Panc1 (cell line): ENCODE measurements around the gene ALDH4A1. TPM values are rescaled to one million over a fixed set of nuclear protein-coding genes. Genes with fewer than 3 reads are reported as not detected.

Experiments used
- ATAC-seq: fragments of 200-7000 bp; cut with Tn5 transposase; 2 replicates; pipeline ENCODE4 v1.9.1; 2020; ENCODE audit warnings: mild to moderate bottlenecking, moderate library complexity
- BruUV-seq: library from RNA; stranded (reverse); fragments of 400-500 nt; replicated peaks from 2 replicates; lab custom pipeline; 2021; lab: Mats Ljungman, UMichigan
- CTCF ChIA-PET: fragments of 300-600 bp; sonication (Branson Sonifier 250); formaldehyde crosslinking; loops from one replicate; lab custom pipeline; 2022; ENCODE audit warnings: antibody characterized with exemption; lab: Charles Lee
- POLR2A ChIA-PET: fragments of 300-600 bp; sonication (Branson Sonifier 250); formaldehyde crosslinking; loops from one replicate; lab custom pipeline; 2022; ENCODE audit warnings: antibody characterized with exemption; lab: Charles Lee
- DNase-seq: peaks from one replicate; pipeline ENCODE4 v3.0.0-alpha.2; 2010; ENCODE audit warnings: low read depth, low spot score
- H3K27ac ChIP-seq: 2 replicates; pipeline ENCODE4 v1.5.1; 2011; ENCODE audit warnings: mild to moderate bottlenecking, low read length, inconsistent platforms
- H3K27me3 ChIP-seq: fragments of 200-500 bp; sonication (Bioruptor generic); 2 replicates; pipeline ENCODE4 v1.6.0; 2014; ENCODE audit warnings: low read length, inconsistent platforms; ENCODE audit not compliant: control insufficient read depth, insufficient read depth
- H3K36me3 ChIP-seq: fragments of 200-500 bp; sonication (Bioruptor generic); 2 replicates; pipeline ENCODE4 v1.5.1; 2014; ENCODE audit warnings: inconsistent platforms, mild to moderate bottlenecking, low read length, moderate library complexity; ENCODE audit not compliant: control insufficient read depth, insufficient read depth
- H3K4me1 ChIP-seq: 2 replicates; pipeline ENCODE4 v1.5.1; 2011; ENCODE audit warnings: inconsistent platforms, mild to moderate bottlenecking, low read length, moderate library complexity; ENCODE audit not compliant: control insufficient read depth, insufficient read depth
- H3K4me3 ChIP-seq, 2 experiments: 2 replicates each; pipeline ENCODE4 v1.5.1; 2011 to 2012; ENCODE audit warnings: low read depth in 2 of 2, low read length in 2 of 2, mild to moderate bottlenecking in 2 of 2, inconsistent platforms in 1 of 2, moderate library complexity in 1 of 2
- H3K9me3 ChIP-seq: fragments of 200-500 bp; sonication (Bioruptor generic); 2 replicates; pipeline ENCODE4 v1.5.1; 2014; ENCODE audit warnings: low read depth, mild to moderate bottlenecking, inconsistent platforms, low read length, moderate library complexity; ENCODE audit not compliant: control insufficient read depth, insufficient read depth
- POLR2AphosphoS5 ChIP-seq: IDR thresholded peaks from 2 replicates; pipeline ENCODE4 v1.6.1; 2012; ENCODE audit warnings: mild to moderate bottlenecking, low read depth, low read length, moderate library complexity
- REST ChIP-seq, 2 experiments: IDR thresholded peaks; 2 replicates each; pipeline ENCODE4 v1.6.1; 2011 to 2012; ENCODE audit warnings: low read depth in 2 of 2, control low read depth in 1 of 2, low read length in 1 of 2, mild to moderate bottlenecking in 1 of 2, moderate library complexity in 1 of 2; ENCODE audit not compliant: insufficient read depth in 1 of 2
- SIN3A ChIP-seq: IDR thresholded peaks from 2 replicates; pipeline ENCODE4 v1.6.1; 2012; ENCODE audit warnings: low read depth, mild to moderate bottlenecking, low read length, moderate library complexity, borderline replicate concordance; ENCODE audit not compliant: insufficient read depth
- TCF7L2 ChIP-seq: IDR thresholded peaks from 2 replicates; pipeline ENCODE4 v1.6.1; 2011; ENCODE audit warnings: mild to moderate bottlenecking, low read depth, low read length, inconsistent platforms
- in situ Hi-C: cut with HindIII; loops from 2 replicates; pipeline ENCODE4 v1.10.0; 2016; ENCODE audit warnings: low sequenced_read_pairs, low pct_unique_long_range_greater_than_20kb
- intact Hi-C: fragments of 100-400 bp; cut with micrococcal nuclease; formaldehyde crosslinking; loops from one replicate; pipeline ENCODE4 v1.10.0; 2022; ENCODE audit not compliant: unreplicated experiment
- total RNA-seq: library from RNA; stranded (reverse); gene quantifications from one replicate; pipeline ENCODE4 v1.2.1, GENCODE V29; 2021; ENCODE audit not compliant: unreplicated experiment
- TF ChIP-seq, protein P1 (sequence below): fragments of 450-650 bp; IDR thresholded peaks from 2 replicates; pipeline ENCODE4 v1.5.1; 2017; ENCODE audit warnings: mild to moderate bottlenecking

The ALDH4A1 gene
- total RNA-seq, 1 experiment from 2014 or later, result 21.7 TPM

DNA sequence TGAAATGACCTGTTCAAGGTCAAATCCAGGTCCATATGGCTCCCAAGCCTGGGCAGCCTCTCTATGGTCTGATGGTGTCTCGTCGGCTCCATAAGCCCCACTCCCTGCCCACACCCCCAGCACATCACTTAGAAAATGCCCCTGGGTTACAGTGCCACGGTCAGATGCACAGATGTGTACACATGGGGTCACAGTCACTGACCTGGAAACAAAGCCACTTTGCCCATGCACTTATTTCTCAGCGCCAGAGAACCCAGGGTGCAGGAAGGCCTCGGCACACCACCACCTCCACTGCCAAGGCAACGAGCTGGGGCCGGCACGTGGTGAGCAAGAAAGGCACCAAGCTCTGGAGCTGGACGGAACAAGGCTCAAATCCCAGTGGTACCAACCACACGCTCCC lies 29.4 kb upstream of the ALDH4A1 start:
- H3K4me1 ChIP-seq, result peaks cover 99% of the 10 kb centered on the region
- no TSS peak for BruUV-seq
- H3K27me3 ChIP-seq, result no peaks in the 10 kb centered on the region
- ChIA-PET CTCF (interaction anchor here (1.0 kb wide), 1 partner anchor 19 kb away, joined by 5 read pairs; no protein-coding TSS in a partner anchor), POLR2A (no interaction called here)
- ATAC-seq (no peak; the same call in 1 of the 2 replicates), DNase-seq (no peak)
- peak overlapping the region; percentile 85 for H3K27ac ChIP-seq
- TF ChIP-seq SIN3A (no peak), POLR2AphosphoS5 (no peak; the same call in 1 of the 2 replicates), REST (IDR thresholded peaks at IDR 0.05; ENCODE audit: insufficient read depth in 1 of 2, low read depth in 2 of 2, low read length in 1 of 2) (no peak), TCF7L2 (no peak)
- TF ChIP-seq, protein P1, sequence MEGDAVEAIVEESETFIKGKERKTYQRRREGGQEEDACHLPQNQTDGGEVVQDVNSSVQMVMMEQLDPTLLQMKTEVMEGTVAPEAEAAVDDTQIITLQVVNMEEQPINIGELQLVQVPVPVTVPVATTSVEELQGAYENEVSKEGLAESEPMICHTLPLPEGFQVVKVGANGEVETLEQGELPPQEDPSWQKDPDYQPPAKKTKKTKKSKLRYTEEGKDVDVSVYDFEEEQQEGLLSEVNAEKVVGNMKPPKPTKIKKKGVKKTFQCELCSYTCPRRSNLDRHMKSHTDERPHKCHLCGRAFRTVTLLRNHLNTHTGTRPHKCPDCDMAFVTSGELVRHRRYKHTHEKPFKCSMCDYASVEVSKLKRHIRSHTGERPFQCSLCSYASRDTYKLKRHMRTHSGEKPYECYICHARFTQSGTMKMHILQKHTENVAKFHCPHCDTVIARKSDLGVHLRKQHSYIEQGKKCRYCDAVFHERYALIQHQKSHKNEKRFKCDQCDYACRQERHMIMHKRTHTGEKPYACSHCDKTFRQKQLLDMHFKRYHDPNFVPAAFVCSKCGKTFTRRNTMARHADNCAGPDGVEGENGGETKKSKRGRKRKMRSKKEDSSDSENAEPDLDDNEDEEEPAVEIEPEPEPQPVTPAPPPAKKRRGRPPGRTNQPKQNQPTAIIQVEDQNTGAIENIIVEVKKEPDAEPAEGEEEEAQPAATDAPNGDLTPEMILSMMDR, result no peak
- in situ Hi-C loops, result no loop called here
- H3K36me3 ChIP-seq, result no peaks in the 10 kb centered on the region
- no peaks in the 10 kb centered on the region for H3K9me3 ChIP-seq
- intact Hi-C loops, result no loop called here
- H3K4me3 ChIP-seq, result peak overlapping the region in 1 of 2 experiments; percentile 2; a peak in 1 of 4 replicates

DNA sequence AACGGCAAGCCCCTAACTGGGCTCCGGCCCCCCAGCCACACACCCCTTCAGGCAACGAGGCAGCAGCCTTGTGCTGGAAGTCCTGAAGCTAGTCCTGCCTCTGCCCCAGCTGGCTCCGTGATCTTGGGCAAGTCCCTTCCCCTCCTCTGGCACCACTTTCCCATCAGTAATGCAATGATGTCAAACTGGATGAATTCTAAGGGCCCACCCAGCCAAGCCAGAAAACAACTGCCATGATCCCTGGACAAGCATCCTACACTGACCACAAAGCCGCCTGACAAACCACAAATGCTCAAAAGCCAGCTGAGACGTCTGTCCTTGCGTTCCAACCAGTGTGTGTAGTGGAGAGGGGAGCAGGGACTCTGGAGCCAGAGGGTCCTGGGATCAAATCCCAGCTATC lies 27.3 kb upstream of the ALDH4A1 start:
- Histone ChIP-seq H3K4me3 (no peak overlapping the region), H3K9me3 (no peaks in the 10 kb centered on the region), H3K36me3 (no peaks in the 10 kb centered on the region), H3K27ac (peak overlapping the region; percentile 95), H3K4me1 (peaks cover 86% of the 10 kb centered on the region), H3K27me3 (no peaks in the 10 kb centered on the region)
- BruUV-seq, result no TSS peak
- in situ Hi-C loops (no loop called here), intact Hi-C loops (no loop called here)
- ATAC-seq (no peak), DNase-seq (no peak)
- CTCF ChIA-PET, result no interaction called here
- TF ChIP-seq TCF7L2 (no peak), POLR2AphosphoS5 (no peak), SIN3A (no peak), REST (IDR thresholded peaks at IDR 0.05; ENCODE audit: insufficient read depth in 1 of 2, low read depth in 2 of 2, low read length in 1 of 2) (no peak)
- TF ChIP-seq, protein P1, result no peak
- POLR2A ChIA-PET, result no interaction called here
